HL-60 (cell line): ENCODE results near the gene ITGB3.

Experiments used
- DNase-seq, 2 experiments: peaks; one replicate each; pipeline ENCODE4 v3.0.0-alpha.2; 2010 to 2020; ENCODE audit warnings: low read depth in 1 of 2, low spot score in 1 of 2
- H3K27ac ChIP-seq: fragments of 250-450 bp; sonication (Bioruptor Pico); replicated peaks from 2 replicates; pipeline ENCODE4 v1.5.1; 2020; ENCODE audit warnings: mild to moderate bottlenecking, moderate library complexity
- H3K27me3 ChIP-seq: fragments of 250-450 bp; sonication (Bioruptor Pico); 2 replicates; pipeline ENCODE4 v1.5.1; 2021; ENCODE audit warnings: mild to moderate bottlenecking, moderate library complexity; ENCODE audit not compliant: insufficient read depth, poor library complexity, severe bottlenecking
- H3K4me3 ChIP-seq: replicated peaks from 2 replicates; pipeline ENCODE4 v1.5.1; 2011; ENCODE audit warnings: mild to moderate bottlenecking, control low read depth, low read length; ENCODE audit not compliant: insufficient read depth
- CTCF ChIP-seq: IDR thresholded peaks from one replicate; pipeline ENCODE4 v1.5.1; 2011; ENCODE audit warnings: low read length, control low read depth, inconsistent platforms; ENCODE audit not compliant: insufficient read depth
- GABPA ChIP-seq: IDR thresholded peaks from 2 replicates; pipeline ENCODE4 v1.6.1; 2012; ENCODE audit warnings: low read depth
- POLR2AphosphoS5 ChIP-seq: IDR thresholded peaks from 2 replicates; pipeline ENCODE4 v1.6.1; 2012; ENCODE audit warnings: low read depth
- REST ChIP-seq: IDR thresholded peaks from 2 replicates; pipeline ENCODE4 v1.6.1; 2012; ENCODE audit warnings: low read depth; ENCODE audit not compliant: insufficient replicate concordance
- SPI1 ChIP-seq: IDR thresholded peaks from 2 replicates; pipeline ENCODE4 v1.6.1; 2012; ENCODE audit warnings: low read depth, mild to moderate bottlenecking, borderline replicate concordance

Gene ITGB3

GRCh38 chr17:47229535-47230443, 23.8 kb upstream of the ITGB3 start:
- Histone ChIP-seq H3K4me3 (no peak overlapping the region; the same call in 1 of the 2 replicates), H3K27me3 (no peaks in the 10 kb centered on the region), H3K27ac (no peak overlapping the region)
- DNase-seq: peak; percentile 62 to 82
- peak; percentile 99 for TF ChIP-seq CTCF
- TF ChIP-seq GABPA: no peak

DNA sequence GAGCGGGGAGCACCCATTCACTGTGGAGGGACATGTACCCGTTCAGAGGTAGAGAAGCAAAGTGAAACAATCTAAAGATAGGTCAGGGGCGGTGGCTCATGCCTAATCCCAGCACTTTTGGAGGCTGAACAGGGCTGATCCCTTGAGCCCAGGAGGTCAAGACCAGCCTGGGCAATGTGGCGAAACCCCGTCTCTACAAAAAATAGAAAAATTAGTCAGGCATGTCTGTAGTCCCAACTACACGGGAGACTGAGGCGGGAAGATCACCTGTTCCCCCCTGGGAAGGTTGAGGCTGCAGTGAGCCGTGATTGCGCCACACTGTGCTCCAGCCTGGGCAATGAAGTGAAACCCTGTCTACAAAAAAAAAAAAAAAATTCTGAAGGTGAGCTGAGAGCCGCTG, 22.8 kb upstream of the ITGB3 start:
- Histone ChIP-seq H3K27me3 (no peaks in the 10 kb centered on the region), H3K27ac (no peak overlapping the region), H3K4me3 (no peak overlapping the region)
- no peak for DNase-seq
- TF ChIP-seq GABPA (no peak), SPI1 (no peak), REST (no peak), POLR2AphosphoS5 (no peak), CTCF (no peak)

DNA sequence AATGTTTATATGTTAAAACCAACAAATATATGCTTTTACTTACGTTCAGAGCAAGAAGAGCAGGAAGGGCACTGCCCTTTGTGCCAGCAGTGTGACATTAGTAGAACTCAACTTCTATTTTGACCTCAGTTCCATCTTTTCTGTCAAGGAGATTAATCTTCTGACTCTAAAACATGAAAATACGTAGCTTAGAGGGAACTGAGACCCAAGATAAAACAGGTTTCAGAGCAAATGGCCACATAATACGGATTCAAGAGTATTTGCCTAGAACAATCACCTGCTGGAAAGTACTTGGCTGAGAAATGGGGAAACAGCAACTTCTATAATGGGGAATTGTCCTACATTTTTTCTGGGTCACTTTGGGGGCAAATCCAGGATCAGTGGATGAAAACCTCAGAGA, 22.3 kb upstream of the ITGB3 start:
- Histone ChIP-seq H3K27me3 (no peaks in the 10 kb centered on the region), H3K27ac (no peak overlapping the region), H3K4me3 (no peak overlapping the region)
- TF ChIP-seq GABPA (no peak), REST (no peak), SPI1 (no peak), CTCF (no peak), POLR2AphosphoS5 (no peak)
- DNase-seq: no peak
